ENCODE measurements around the gene ZNF532. TPM values are rescaled to one million over a fixed set of nuclear protein-coding genes. Genes with fewer than 3 reads are reported as not detected.

The ZNF532 gene
- total RNA-seq, 1 experiment from 2014 or later, result 258 TPM

DNA sequence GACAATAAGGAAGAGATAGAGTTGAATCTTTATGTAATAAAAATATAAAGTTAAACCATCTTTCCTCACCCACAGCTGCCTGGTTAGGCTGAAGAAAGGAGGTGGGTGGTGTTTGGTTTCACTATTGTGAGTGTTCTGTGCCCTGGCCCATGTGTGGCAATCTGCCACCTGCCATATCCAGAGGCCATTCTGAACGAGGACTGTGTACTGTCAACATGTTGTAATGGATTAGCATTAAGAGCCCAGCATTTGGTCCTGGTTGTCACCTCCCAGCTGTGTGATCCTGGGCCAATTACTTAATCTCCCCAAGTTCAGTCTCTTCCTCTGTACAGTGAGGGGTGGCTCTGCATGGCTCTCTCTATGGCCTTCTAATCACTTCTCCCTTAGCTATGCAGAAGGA, 156.8 kb downstream of the ZNF532 start:
- Histone ChIP-seq H3K27ac (ENCODE audit: insufficient read length, low read depth, low read length) (no peak overlapping the region), H4K5ac (ENCODE audit: insufficient read length, low read depth, low read length) (no peak overlapping the region), H3T11ph (ENCODE audit: low read length) (no peak overlapping the region), H4K20me1 (ENCODE audit: control insufficient read depth, insufficient read depth, insufficient read length) (no peaks in the 10 kb centered on the region), H2AFZ (ENCODE audit: low read length) (no peak overlapping the region), H3K79me1 (ENCODE audit: insufficient read depth, low read depth, low read length, poor library complexity, severe bottlenecking) (no peaks in the 10 kb centered on the region), H2BK15ac (ENCODE audit: low read depth, low read length) (no peak overlapping the region), H3K4me2 (ENCODE audit: insufficient read depth, insufficient read length, low read length) (no peak overlapping the region), H4K91ac (ENCODE audit: insufficient read length, low read depth, low read length) (no peak overlapping the region), H3K18ac (ENCODE audit: insufficient read length, low read depth, low read length) (no peak overlapping the region), H2BK12ac (ENCODE audit: insufficient read length, low read depth, low read length) (no peak overlapping the region), H3K27me3 (ENCODE audit: insufficient read depth, low read length) (no peaks in the 10 kb centered on the region), H3K14ac (ENCODE audit: insufficient read depth, low read length) (no peak overlapping the region), H3K4me1 (ENCODE audit: insufficient read depth, low read length) (no peaks in the 10 kb centered on the region), H3K79me2 (ENCODE audit: insufficient read depth, low read length) (no peaks in the 10 kb centered on the region), H3K4ac (ENCODE audit: low read depth, low read length) (no peak overlapping the region), H2BK5ac (ENCODE audit: insufficient read length, low read length) (no peak overlapping the region), H4K8ac (replicated peaks; ENCODE audit: insufficient read length, low read depth, low read length) (no peak overlapping the region), H3K9ac (ENCODE audit: extremely low read depth, insufficient read length, low read length) (no peak overlapping the region), H3K56ac (ENCODE audit: insufficient read length, low read depth, low read length) (no peak overlapping the region), H3K23me2 (ENCODE audit: insufficient read length, low read depth, low read length, poor library complexity, severe bottlenecking) (no peaks in the 10 kb centered on the region), H2BK120ac (ENCODE audit: low read depth, low read length, poor library complexity, severe bottlenecking) (no peak overlapping the region), H3K9me3 (ENCODE audit: control insufficient read depth, low read depth, low read length) (no peaks in the 10 kb centered on the region), H2BK20ac (ENCODE audit: low read depth, low read length, poor library complexity, severe bottlenecking) (no peak overlapping the region), H3K23ac (ENCODE audit: insufficient read length, low read depth, low read length) (no peak overlapping the region), H2AK5ac (ENCODE audit: insufficient read length, low read length) (no peak overlapping the region)
- Mint-ChIP-seq H3K9me3 (peaks cover 20 to 26% of the 10 kb centered on the region in 2 experiments), H3K4me1 (peaks cover 0 to 7% of the 10 kb centered on the region in 2 experiments; a peak in 2 of 4 replicates), H3K27me3 (ENCODE audit: low read depth) (peaks cover 1% of the 10 kb centered on the region), H3K36me3 (ENCODE audit: insufficient read depth in 1 of 3, low read depth in 3 of 3) (peaks cover 4 to 28% (median 14%) of the 10 kb centered on the region in 3 experiments; a peak in 6 of 7 replicates), H3K27ac (no peak overlapping the region; a peak in 1 of 7 replicates), H3K4me3 (no peak overlapping the region)
- TF ChIP-seq, protein P1, sequence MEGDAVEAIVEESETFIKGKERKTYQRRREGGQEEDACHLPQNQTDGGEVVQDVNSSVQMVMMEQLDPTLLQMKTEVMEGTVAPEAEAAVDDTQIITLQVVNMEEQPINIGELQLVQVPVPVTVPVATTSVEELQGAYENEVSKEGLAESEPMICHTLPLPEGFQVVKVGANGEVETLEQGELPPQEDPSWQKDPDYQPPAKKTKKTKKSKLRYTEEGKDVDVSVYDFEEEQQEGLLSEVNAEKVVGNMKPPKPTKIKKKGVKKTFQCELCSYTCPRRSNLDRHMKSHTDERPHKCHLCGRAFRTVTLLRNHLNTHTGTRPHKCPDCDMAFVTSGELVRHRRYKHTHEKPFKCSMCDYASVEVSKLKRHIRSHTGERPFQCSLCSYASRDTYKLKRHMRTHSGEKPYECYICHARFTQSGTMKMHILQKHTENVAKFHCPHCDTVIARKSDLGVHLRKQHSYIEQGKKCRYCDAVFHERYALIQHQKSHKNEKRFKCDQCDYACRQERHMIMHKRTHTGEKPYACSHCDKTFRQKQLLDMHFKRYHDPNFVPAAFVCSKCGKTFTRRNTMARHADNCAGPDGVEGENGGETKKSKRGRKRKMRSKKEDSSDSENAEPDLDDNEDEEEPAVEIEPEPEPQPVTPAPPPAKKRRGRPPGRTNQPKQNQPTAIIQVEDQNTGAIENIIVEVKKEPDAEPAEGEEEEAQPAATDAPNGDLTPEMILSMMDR (conservative IDR thresholded peaks at IDR 0.05), result no peak
- DNase-seq, result no peak
- no CpG with 5 or more reads among the region's 1 CpG for WGBS (ENCODE audit: extremely low coverage, insufficient read length, low lambda C conversion rate)

Measured in H9 (cell line).